HG02943 (cell line): ENCODE measurements around the gene KRTAP20-1.

Source experiments
- ATAC-seq: cut with Tn5 transposase; IDR thresholded peaks from one replicate; pipeline ENCODE4 v1.9.1; 2021; ENCODE audit warnings: mild to moderate bottlenecking, low read depth, moderate library complexity; ENCODE audit not compliant: unreplicated experiment

KRTAP20-1 gene

GRCh38 chr21:30642564-30642963 lies 26.3 kb downstream of the KRTAP20-1 start, which contains the start of gene KRTAP20-3:
KRTAP20-3 (plus strand) TSS chr21:30642864.
- no peak for ATAC-seq

- no peak for ATAC-seq
These were observed 30.7 kb downstream of the KRTAP20-1 start for GRCh38 chr21:30646904-30647414.

- ATAC-seq, result no peak
These were observed 36.7 kb downstream of the KRTAP20-1 start for GRCh38 chr21:30652891-30653290.
